Raji (cell line): ENCODE measurements around the gene TMCO4.

Source experiments
- POLR2A ChIP-seq: IDR thresholded peaks from 2 replicates; pipeline ENCODE4 v1.6.1; 2011; ENCODE audit warnings: low read depth, low read length, control low read depth; ENCODE audit not compliant: insufficient read depth

Gene TMCO4

DNA sequence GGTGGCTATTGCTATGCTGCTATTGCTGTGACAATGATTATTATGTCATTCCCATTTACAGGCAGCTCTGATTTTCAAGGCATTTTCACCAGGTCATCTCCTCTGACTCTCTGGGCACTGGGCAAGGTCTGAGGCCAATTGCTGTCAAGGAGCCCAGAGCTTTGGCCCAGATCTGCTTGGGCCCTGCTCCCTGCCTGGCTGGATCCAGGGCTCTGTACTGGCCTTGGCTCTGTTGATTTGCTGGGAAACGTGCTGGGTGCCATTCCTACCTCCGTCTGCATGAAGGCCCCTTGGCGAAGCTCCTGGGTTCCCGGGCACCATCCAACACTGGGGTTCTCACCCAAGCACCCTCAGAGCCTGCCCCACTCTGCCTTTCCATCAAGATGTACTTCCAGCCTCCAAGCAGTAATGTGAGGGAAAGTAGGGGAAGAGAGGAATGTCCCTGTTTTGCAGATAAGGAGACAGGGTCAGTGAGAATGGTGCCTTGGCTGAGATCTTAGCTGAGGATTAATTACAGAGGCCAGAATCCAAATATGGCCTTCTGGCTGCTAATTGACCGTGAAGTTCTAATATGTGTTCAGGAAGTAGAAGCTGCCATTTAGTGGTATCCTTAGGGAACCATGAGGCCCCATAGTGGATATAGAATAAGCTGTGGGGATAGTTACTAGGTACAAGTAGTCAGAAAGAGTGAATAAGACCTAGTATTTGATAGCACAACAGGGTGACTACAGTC, 71.1 kb downstream of the TMCO4 start:
- no peak for TF ChIP-seq POLR2A

DNA sequence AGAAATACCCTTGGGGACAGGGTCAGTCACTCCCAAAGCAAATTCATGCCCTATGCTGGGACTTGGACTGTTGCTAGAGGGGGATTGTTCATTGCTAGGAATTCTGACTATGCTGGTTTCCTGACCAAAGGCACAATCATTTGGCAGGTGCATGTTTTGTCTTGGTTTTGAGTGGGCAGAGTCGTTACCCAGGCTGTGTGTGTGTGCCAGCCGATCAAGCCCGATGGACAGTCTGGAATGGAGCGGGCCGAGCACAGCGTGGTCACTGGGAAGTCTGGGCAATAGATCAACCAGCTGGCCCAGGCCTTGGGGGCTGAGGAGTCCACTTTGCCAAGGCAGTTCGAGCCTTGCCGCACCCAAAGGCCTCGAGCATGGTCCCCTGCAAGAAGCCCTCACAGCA, 74.1 kb downstream of the TMCO4 start:
- TF ChIP-seq POLR2A: no peak

- TF ChIP-seq POLR2A: no peak
Measured at GRCh38 chr1:19723874-19724273, 75.8 kb downstream of the TMCO4 start.

GRCh38 chr1:19720973-19721372, 78.7 kb downstream of the TMCO4 start:
- TF ChIP-seq POLR2A: no peak

DNA sequence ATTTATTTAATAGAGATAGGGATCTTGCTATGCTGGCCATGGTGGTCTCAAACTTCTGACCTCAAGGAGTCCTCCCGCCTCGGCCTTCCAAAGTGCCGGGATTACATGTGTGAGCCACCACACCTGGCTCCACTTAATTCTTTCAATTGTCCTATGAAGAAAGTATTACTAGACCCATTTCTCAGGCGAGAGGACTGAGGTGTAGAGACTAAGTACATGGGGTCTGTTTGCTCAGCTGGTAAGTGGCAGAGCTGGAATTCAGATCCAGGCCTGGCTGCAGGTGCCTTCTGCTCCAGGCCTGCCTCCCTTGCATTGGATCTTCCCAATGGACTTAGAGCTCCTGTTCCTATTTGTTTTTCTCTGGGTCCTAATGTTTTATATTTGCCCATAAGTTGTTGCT, 79.5 kb downstream of the TMCO4 start:
- TF ChIP-seq POLR2A: no peak

DNA sequence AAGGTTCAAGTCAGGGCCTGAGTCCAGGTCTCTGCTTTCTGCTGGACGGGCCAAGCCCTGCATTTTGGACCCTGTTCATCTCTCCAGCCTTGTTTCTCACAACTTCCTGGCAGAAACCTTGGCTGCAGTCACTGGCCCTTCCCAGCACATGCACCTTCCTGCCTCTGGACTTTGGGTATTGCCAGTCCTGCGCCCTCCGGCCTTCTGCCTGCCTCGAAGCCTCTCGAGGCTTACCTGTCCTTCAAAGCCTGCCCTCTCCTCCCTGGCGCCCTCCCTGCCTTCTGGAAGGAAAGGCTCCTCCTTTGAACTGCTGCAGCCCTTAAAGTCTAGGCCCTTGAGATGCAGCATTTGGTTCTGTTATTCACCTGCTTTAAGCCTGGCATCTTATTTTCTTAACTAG, 82.2 kb downstream of the TMCO4 start:
- TF ChIP-seq POLR2A: no peak

DNA sequence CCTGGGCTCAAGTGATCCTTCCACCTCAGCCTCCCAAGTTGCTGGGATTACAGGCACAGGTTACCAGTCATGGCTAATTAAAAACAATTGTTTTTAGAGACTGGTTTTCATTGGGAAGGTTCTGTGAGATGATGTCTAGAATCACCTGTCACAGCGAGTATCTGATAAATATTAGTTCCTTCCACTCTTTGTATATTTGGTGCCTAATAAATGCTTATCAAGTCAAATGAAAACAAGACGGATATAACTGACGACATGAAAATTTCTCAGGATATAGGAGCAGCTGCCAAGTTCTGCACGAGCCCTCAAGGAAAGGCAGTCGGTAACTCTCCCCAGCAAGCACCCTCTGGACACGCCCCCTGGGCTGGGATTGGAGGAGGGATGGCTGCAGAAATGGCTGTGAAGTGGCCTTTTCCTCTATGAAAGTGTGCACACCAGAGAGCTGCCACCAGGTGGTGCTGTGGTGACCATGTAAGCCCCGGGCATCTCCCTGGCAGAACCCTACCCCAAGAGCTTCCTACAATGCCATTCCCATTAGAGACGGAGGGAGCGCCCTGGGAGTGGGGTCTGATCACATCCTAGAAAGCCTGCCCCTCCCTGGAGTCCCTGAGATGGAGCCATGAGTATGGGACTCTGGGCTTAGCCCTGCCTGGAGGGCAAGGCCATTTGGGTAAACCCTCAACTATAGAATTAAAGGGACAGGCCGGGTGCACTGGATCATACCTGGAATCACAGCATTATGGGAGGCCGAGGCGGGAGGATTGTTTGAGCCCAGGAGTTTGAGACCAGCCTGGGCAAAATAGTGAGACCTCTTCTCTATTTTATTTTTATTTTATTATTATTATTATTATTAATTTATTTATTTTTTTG, 84.1 kb downstream of the TMCO4 start:
- no peak for TF ChIP-seq POLR2A

DNA sequence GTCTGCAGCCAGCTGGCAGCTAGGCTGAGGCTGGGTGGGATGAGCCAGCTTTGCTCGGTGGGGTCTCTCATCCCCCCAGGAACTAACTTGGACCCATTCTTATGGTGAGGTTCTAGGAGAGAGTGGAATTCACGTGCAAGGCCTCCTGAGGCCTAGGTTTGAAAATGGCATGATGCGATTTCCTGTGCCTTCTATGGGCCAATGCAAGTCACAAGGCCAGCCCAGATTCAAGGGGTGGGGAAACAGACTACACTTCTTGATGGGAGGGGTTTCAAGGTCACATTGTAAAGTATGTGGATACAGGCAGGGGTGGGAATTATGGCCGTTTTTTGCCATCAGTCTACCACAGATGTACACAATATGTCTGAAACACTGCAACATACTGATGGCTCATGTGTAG, 86.8 kb downstream of the TMCO4 start:
- TF ChIP-seq POLR2A: no peak

GRCh38 chr1:19710825-19711611, 88.7 kb downstream of the TMCO4 start:
- no peak for TF ChIP-seq POLR2A

DNA sequence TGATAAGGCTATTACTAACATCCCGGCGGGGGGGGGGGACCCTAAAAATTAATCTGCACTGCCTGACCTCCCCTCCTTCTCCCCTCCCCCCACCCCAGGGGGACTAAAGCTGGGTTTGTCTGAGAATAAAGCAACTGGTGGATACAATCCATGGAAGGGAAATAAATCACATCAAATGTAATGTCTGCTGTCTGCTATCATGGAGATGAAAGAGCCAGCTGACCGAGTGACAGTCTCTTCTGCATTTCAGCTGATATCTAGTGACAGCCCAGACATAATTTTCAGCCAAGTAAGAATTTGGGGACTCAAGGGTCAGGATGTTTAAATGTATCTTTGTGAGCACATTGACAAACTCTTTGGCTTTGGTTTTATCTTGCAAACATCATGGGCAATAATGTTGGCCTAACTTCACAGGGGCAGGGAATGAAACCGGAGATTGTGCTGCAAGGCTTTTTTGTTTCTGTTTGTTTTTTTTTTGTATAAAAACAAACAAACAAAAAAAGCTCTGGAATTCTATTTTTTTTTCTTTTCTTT, 90.4 kb downstream of the TMCO4 start:
- no peak for TF ChIP-seq POLR2A

DNA sequence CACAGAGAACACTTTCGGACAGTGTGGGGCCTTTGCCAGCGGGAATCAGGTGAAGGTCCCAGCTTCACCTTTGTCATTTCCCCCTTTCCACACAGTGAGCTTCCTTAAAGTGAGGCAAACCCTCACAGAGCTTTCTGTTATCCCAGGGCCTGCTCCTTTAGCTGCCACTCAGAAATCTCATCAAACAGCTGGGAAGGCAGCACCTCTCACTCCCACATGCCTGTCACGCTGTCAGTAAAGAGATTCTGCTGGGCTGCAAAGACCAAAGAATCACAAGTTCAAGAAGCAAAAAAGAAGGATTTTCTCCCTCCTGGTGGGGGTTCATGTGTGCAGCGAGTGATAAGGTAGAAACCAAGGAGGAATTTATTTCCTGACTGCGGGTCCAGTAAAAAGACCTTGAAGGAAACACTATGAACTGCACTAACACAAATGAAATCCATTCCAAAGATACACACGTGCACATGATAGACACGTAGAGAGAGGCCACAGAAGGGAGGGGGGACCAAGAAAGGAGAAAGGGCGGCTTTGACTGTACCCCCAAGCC, 91.1 kb downstream of the TMCO4 start:
- no peak for TF ChIP-seq POLR2A

GRCh38 chr1:19706136-19706535, 93.6 kb downstream of the TMCO4 start:
- TF ChIP-seq POLR2A: no peak

GRCh38 chr1:19705464-19705863, 94.3 kb downstream of the TMCO4 start:
- no peak for TF ChIP-seq POLR2A

- no peak for TF ChIP-seq POLR2A
Measured at GRCh38 chr1:19704247-19705113, 95.2 kb downstream of the TMCO4 start.
